Suprapubic skin (tissue), 4 donors: Measurements from ENCODE around the gene PLXDC1.

Source experiments
- CTCF ChIP-seq, 2 donors: fragments of 200-600 bp in 1 of 2; fragments of 450-650 bp in 1 of 2; sonication (generic) in 1 of 2; IDR thresholded peaks; one replicate each; pipeline ENCODE4 v1.5.1; 2016 to 2019; ENCODE audit warnings: antibody characterized with exemption in 2 of 2, mild to moderate bottlenecking in 1 of 2, moderate library complexity in 1 of 2
- POLR2A ChIP-seq, 2 donors: fragments of 450-650 bp; IDR thresholded peaks; one replicate each; pipeline ENCODE4 v1.6.1; 2017; ENCODE audit warnings: antibody characterized with exemption in 2 of 2, mild to moderate bottlenecking in 2 of 2, moderate library complexity in 2 of 2
- POLR2AphosphoS5 ChIP-seq, 3 donors: sonication (generic); formaldehyde crosslinking; IDR thresholded peaks; one replicate each; pipeline ENCODE4 v1.6.1; 2017; ENCODE audit warnings: antibody characterized with exemption in 3 of 3

DNA sequence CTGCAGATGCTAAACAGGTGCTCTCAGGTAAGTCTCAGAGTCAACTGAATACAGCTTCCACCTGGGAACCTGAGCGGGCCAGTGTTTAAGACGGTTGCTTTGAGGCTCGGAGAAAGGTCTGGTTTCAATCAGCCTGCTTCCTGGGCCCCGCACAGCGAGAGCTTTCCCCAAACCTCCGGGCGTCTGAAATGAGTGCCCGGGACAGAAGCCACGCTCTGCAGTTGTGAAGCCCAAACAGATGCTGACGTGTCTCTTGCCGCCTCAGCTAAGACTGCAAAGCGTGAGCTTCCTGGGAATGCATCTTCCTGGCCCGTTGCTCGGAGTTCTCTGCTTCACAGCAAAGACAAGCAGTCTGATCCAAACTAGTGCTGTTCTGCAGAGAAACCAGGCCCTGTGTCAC is 36.7 kb downstream of the PLXDC1 start:
- TF ChIP-seq CTCF (IDR thresholded peaks at IDR 0.05) = no peak
- no peak for TF ChIP-seq POLR2A (IDR thresholded peaks at IDR 0.05)
- no peak for TF ChIP-seq POLR2AphosphoS5 (IDR thresholded peaks at IDR 0.05)
